Stimulated activated effector memory CD8-positive, alpha-beta T cell treated with anti-CD3 and anti-CD28 coated beads, Interleukin-12 subunit alpha, Interleukin-12 subunit beta, amount 100 ng/mL, for 72 hours (primary cell): ENCODE results near the gene IL1R1.

Source experiments
- ATAC-seq: fragments of 150-1000 bp; cut with Tn5 transposase; 2 replicates; pipeline ENCODE4 v1.10.0; 2021
- DNase-seq, 2 donors: peaks; one replicate each; pipeline ENCODE4 v3.0.0; 2021 to 2022; ENCODE audit warnings: low spot score in 2 of 2
- H3K27ac Mint-ChIP-seq: one replicate; pipeline ENCODE4 v1.8.0; 2022; ENCODE audit warnings: mild to moderate bottlenecking, mixed read lengths
- H3K36me3 Mint-ChIP-seq: one replicate; pipeline ENCODE4 v1.8.0; 2022; ENCODE audit warnings: mild to moderate bottlenecking, mixed read lengths
- H3K4me1 Mint-ChIP-seq: one replicate; pipeline ENCODE4 v1.8.0; 2022; ENCODE audit warnings: mixed read lengths
- H3K4me3 Mint-ChIP-seq: one replicate; pipeline ENCODE4 v1.8.0; 2022; ENCODE audit warnings: mild to moderate bottlenecking, mixed read lengths
- H3K9me3 Mint-ChIP-seq: one replicate; pipeline ENCODE4 v1.8.0; 2022; ENCODE audit warnings: mixed read lengths

IL1R1 gene

DNA sequence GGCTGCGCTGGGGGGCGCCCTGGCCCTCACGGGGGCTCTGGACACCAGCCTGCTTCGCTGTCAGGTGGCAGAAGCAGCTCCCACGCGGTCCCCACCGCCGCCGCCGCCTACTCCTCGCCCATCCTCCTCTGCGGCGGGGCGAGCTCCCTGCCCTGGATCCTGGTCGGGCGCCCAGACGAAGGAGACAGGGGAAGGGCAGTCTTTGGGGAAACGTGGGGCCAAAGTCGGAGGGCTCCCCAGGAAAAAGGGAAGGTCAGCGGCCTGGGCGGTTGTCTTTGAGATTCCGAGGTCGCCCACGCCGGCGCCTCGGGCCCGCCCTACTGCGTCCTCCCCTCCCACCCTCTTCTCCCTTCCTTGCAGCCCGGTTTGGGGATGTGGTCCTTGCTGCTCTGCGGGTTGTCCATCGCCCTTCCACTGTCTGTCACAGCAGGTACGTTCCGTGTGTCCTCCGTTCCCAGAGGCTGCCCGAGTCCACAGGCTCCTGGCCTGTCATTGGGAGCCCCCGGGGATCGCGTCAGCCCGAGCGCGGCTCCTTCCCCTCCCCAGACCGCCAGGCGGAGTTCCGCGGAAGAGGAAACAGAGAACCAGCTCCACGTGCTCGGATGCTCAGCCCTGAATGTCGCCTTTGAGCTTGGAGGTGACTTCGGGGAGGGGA is 45.1 kb downstream of the IL1R1 start:
- H3K4me1 Mint-ChIP-seq: peaks cover 8% of the 10 kb centered on the region
- H3K9me3 Mint-ChIP-seq: no peaks in the 10 kb centered on the region
- DNase-seq: peak in 1 of 2 donors; percentile 53
- peak overlapping the region; percentile 73 for H3K4me3 Mint-ChIP-seq
- peak; percentile 80 for ATAC-seq
- peaks cover 6% of the 10 kb centered on the region for H3K36me3 Mint-ChIP-seq
- peak overlapping the region; percentile 45 for H3K27ac Mint-ChIP-seq

DNA sequence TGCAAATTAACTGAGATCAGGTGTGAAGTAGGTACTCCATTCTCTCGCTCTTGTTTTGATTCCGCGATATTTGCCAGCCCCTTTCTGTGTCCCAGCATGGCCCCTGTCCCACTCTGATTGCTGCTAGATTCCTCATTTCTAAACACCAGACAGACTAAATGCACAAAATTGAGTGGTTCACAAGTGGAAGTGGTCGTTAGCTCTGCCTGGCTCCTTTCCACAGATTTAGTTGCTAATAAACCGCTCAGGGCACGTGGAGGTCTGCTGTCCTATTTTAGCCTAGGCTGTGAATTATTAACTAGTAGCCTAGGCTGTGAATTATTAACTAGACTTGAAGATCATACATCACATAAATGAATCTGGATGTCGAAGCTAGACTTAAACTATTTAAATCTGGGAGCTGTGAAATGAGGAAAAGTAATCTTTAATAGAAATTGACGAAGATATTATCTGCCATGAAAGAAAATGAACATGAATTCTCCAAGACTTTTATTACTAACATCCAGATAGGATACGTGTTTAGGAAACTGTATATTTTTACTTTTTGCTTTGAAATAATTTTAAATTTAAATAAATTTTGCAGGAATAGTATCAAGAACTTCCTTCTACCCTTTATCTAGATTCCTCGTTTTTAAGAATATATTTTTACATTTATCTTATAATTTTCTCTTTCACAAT is 48.0 kb downstream of the IL1R1 start:
- H3K9me3 Mint-ChIP-seq: no peaks in the 10 kb centered on the region
- DNase-seq: no peak
- H3K27ac Mint-ChIP-seq: no peak overlapping the region
- H3K36me3 Mint-ChIP-seq: peaks cover 6% of the 10 kb centered on the region
- no peak overlapping the region for H3K4me3 Mint-ChIP-seq
- no peak for ATAC-seq
- H3K4me1 Mint-ChIP-seq: peaks cover 13% of the 10 kb centered on the region

DNA sequence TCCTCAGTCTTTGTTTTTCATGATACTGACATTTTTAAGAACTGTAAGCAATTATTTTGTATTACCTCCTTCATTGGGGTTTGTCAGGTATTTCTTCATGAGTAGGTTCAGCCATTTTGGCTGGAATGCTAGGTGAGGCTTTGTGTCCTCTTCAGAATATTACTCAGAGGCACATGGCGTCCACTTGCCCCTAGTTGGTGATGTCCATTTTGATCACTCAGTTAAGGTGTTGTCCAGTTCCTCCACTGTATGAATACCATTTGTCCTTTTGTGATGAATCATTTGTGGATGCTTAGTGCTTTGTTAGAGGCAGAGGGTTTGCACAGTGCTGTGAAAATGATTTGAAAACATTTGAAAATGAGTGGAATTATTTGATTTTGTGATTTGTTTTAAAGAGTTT is 49.0 kb downstream of the IL1R1 start:
- no peak for ATAC-seq
- H3K9me3 Mint-ChIP-seq: no peaks in the 10 kb centered on the region
- no peak for DNase-seq

DNA sequence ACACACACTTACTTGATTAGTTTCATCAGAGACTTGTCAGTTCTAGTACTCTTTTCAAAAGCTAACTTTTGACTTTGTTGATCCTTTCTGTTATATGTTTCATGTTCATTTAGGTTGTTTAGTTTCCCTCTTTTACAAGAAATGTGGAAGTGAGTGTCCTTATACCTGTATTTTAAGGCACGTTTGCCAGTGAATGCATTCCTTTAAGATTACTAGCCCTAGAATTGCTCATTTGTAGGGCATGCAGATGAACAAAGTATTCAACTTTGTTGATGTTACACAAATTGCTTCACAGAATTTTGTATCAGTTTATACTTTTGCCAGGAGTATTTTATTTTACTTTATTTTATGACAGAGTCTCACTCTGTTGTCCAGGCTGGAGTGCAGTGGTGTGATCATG is 50.5 kb downstream of the IL1R1 start:
- no peaks in the 10 kb centered on the region for H3K9me3 Mint-ChIP-seq

More for the DNA sequence above, 49.0 kb downstream of the IL1R1 start:
- Mint-ChIP-seq H3K4me1 (peaks cover 18% of the 10 kb centered on the region), H3K36me3 (peaks cover 6% of the 10 kb centered on the region), H3K4me3 (no peak overlapping the region), H3K27ac (no peak overlapping the region)

DNA sequence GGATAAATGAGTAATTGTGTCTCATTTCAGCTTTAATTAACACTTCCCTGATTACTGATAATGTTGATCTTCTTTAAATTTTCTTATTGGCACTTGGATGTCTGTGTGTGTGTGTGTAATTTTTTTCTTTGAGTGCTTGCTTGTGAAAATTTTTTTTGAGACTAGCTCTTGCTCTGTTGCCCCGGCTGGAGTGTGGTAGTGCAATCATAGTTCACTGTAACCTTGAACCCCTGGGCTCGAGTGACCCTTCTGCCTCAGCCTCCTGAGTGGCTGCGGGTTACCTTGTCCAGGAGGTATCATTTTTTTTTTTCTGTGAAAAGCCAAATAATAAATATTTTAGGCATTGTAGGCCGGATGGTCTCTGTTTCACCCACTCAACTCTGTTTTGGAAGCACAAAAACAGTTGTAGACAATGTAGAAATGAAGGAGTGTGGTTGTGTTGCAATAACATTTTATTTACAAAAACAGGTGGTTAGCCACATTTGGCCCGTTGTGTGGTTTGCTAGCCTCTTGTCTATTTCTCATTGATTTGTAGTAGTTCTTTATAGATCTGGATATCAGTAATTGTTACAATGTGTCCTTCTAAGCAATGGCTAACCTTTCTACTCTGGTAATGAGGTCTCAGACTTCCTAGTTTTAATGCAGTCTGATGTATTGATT is 52.2 kb downstream of the IL1R1 start:
- H3K4me3 Mint-ChIP-seq: no peak overlapping the region

More for the DNA sequence above, 50.5 kb downstream of the IL1R1 start:
- H3K27ac Mint-ChIP-seq: no peak overlapping the region
- H3K4me1 Mint-ChIP-seq: peaks cover 26% of the 10 kb centered on the region
- no peak overlapping the region for H3K4me3 Mint-ChIP-seq
- no peaks in the 10 kb centered on the region for H3K36me3 Mint-ChIP-seq
- ATAC-seq (no peak), DNase-seq (no peak)

DNA sequence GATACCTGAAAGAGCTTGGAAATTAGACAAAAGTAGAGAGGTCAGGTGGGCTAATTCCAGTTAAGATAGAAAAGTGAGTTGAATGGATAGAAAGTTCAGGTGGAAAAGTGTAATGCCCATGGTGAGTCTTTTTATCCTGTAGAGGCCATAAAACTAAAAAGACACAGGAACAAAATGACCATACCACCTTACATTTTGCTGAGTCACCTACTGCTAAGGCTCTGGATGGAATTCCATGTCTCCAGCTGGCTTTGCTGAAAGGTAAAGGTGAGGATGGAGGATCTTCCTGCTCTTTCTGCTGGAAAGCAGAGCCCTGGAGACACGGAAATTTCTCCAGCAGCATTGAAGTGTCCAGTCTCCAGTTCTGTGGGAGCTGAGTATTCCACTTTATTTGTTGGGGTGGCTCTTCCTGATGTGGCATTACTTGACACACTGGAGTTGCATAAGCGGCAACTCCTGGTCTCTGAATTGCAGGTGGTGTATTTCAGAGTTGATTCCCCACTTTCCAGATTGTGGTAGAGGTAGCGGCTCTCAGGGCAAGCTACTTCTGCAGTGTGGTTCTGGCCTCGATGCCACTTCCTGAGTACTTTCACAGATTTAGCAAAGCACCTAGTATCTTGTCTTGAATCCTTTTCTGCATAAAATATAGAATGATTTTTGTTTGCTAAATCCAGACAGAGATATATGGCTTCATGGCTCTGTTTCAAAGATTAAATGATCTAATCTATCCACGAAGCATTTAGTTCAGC is 55.0 kb downstream of the IL1R1 start:
- H3K27ac Mint-ChIP-seq: no peak overlapping the region
- H3K36me3 Mint-ChIP-seq: no peaks in the 10 kb centered on the region
- no peak overlapping the region for H3K4me3 Mint-ChIP-seq

More for the DNA sequence above, 52.2 kb downstream of the IL1R1 start:
- H3K9me3 Mint-ChIP-seq: no peaks in the 10 kb centered on the region
- ATAC-seq (no peak), DNase-seq (no peak)
- H3K4me1 Mint-ChIP-seq: peaks cover 25% of the 10 kb centered on the region
- H3K27ac Mint-ChIP-seq: no peak overlapping the region
- H3K36me3 Mint-ChIP-seq: no peaks in the 10 kb centered on the region

DNA sequence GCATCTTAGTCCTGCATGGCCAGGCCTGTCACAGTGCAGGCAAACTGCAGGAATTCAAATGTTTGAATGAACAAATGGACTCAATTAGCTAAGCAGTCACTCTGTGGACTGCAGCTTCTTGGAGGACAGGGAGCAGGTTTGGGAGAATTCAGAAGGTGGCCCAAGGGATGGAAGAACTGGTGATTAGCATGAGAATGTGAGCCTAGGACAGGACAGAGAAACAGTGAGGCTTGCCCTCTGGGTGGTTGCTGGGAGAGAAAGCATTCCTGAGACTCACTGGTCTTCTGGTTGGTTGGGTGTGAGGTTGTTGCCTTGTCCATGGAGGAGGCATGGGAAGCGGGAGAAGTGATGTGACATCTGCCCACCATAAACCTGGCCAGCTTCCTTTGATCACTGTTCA is 58.0 kb downstream of the IL1R1 start:
- peaks cover 20% of the 10 kb centered on the region for H3K4me1 Mint-ChIP-seq

More for the DNA sequence above, 55.0 kb downstream of the IL1R1 start:
- H3K9me3 Mint-ChIP-seq: no peaks in the 10 kb centered on the region
- peaks cover 25% of the 10 kb centered on the region for H3K4me1 Mint-ChIP-seq
- no peak for DNase-seq
- ATAC-seq: peak; percentile 36

DNA sequence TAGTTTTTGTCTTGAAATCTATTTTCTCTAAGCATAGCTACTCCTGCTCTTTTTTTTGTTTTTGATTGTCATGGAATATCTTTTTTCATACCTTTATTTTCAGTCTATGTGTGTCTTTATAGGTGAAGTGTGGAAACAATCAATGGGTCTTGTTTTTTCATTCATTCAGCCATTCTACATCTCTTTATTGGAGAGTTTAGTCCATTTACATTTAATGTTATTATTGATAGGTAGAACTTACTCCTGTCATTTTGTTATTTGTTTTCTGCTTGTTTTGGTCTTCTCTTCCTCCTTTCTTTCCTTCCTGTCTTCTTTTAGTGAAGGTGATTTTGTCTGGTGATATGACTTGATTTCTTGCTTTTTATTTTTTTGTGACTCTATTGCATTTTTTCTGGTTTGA is 62.1 kb downstream of the IL1R1 start:
- H3K36me3 Mint-ChIP-seq: no peaks in the 10 kb centered on the region
- no peak overlapping the region for H3K27ac Mint-ChIP-seq
- DNase-seq: no peak
- peaks cover 5% of the 10 kb centered on the region for H3K9me3 Mint-ChIP-seq
- ATAC-seq: no peak
- H3K4me1 Mint-ChIP-seq: no peaks in the 10 kb centered on the region
- H3K4me3 Mint-ChIP-seq: no peak overlapping the region

More for the DNA sequence above, 58.0 kb downstream of the IL1R1 start:
- Mint-ChIP-seq H3K4me3 (no peak overlapping the region), H3K27ac (no peak overlapping the region), H3K9me3 (peaks cover under 1% of the 10 kb centered on the region), H3K36me3 (no peaks in the 10 kb centered on the region)
- no peak for ATAC-seq
- DNase-seq: no peak

DNA sequence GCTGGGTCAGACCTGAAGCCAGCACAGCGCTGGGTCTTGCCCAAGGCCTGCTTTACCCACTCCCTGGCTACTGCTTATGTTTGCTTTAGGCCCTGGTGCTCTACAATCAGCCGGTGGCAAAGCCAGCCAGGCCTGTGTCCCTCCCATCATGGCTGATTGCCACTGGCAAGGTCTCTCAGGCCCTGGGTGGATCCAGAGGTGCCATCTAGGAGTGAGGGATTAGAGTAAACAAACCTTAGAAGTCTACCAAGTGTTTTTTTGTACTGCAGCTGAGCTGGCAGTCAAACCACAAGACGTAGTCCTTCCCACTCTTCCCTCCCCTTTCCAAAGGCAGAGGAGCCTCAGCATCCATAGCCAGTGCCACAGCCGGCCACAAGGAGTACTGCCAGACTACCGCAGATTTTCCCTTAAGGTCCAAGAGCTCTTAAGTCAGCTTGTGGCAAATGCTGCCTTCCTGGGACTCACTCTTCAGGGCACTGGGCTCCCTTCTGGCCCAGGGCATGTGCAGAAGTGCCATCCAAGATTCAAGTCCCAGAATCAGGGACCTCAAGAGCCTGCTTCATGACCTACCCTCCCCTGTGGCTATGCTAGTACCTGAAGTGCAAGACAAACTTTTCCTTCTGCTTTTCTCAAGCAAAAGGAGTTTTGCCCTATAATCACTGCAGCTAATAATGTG is 64.3 kb downstream of the IL1R1 start:
- no peak overlapping the region for H3K27ac Mint-ChIP-seq
- H3K4me1 Mint-ChIP-seq: no peaks in the 10 kb centered on the region
- no peak overlapping the region for H3K4me3 Mint-ChIP-seq
- no peak for ATAC-seq
- H3K36me3 Mint-ChIP-seq: no peaks in the 10 kb centered on the region
- H3K9me3 Mint-ChIP-seq: peaks cover 5% of the 10 kb centered on the region
- no peak for DNase-seq

DNA sequence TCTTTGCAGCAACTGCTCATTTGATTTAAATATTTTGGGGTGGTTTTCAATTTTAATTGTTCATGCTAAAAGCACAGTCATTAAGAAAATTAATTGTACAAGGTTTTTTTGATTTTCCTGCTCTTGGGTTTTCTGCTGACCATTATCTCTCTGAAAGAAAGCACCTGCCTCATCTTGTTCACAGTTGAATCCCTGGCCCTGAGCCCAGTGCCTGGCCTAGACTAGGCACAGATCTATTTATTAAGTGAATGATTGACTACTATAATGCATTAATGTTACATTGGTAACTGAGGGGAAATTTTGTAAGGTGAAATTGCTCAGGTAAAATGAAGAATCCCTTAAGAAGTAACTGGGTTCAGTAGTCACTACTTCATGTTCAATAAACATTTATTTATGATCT is 66.2 kb downstream of the IL1R1 start:
- Mint-ChIP-seq H3K9me3 (peaks cover 5% of the 10 kb centered on the region), H3K36me3 (no peaks in the 10 kb centered on the region), H3K27ac (no peak overlapping the region), H3K4me3 (no peak overlapping the region), H3K4me1 (no peaks in the 10 kb centered on the region)
- ATAC-seq (no peak), DNase-seq (no peak)

DNA sequence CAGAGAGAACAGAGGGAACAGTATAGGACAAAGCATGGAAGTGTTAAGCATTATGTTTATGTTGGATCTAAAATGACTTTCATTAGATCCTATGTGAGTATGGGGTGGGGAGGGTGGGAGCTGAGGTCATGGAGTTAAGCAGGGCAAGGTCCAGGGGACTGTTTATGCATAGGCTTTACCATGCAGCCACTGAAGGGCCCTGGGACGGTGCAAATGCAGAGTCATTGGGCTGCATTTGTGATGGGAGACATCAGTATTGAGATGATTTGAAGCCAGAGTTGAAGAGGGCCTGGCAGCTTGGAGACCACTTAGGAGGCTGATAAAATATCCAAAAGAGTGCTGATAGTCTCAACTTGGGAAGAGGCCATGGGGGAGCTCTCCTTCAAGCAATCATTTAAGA is 66.9 kb downstream of the IL1R1 start:
- H3K4me3 Mint-ChIP-seq: no peak overlapping the region
- DNase-seq (no peak), ATAC-seq (no peak)
- peaks cover 5% of the 10 kb centered on the region for H3K9me3 Mint-ChIP-seq
- H3K27ac Mint-ChIP-seq: no peak overlapping the region
- H3K36me3 Mint-ChIP-seq: no peaks in the 10 kb centered on the region
- H3K4me1 Mint-ChIP-seq: no peaks in the 10 kb centered on the region

DNA sequence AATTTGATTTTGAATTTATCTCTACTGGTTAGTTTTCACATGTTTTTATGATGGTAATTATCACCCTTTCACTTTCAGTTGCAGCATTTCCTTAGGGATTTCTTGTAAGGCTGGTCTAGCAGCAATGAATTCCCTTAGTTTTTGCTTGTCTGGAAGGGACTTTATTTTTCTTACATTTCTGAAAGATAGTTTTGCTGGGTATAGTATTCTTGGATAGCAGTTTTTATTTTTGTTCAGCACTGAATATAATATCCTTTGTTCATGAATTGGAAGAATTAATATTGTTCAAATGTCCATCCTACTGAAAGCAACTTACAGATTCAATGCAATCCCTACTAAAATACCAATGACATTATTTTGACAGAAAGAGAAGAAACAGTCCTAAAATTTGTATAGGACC is 74.5 kb downstream of the IL1R1 start:
- Mint-ChIP-seq H3K4me1 (peaks cover 10% of the 10 kb centered on the region), H3K27ac (no peak overlapping the region), H3K4me3 (no peak overlapping the region), H3K9me3 (peaks cover 31% of the 10 kb centered on the region), H3K36me3 (no peaks in the 10 kb centered on the region)
- no peak for ATAC-seq
- no peak for DNase-seq

DNA sequence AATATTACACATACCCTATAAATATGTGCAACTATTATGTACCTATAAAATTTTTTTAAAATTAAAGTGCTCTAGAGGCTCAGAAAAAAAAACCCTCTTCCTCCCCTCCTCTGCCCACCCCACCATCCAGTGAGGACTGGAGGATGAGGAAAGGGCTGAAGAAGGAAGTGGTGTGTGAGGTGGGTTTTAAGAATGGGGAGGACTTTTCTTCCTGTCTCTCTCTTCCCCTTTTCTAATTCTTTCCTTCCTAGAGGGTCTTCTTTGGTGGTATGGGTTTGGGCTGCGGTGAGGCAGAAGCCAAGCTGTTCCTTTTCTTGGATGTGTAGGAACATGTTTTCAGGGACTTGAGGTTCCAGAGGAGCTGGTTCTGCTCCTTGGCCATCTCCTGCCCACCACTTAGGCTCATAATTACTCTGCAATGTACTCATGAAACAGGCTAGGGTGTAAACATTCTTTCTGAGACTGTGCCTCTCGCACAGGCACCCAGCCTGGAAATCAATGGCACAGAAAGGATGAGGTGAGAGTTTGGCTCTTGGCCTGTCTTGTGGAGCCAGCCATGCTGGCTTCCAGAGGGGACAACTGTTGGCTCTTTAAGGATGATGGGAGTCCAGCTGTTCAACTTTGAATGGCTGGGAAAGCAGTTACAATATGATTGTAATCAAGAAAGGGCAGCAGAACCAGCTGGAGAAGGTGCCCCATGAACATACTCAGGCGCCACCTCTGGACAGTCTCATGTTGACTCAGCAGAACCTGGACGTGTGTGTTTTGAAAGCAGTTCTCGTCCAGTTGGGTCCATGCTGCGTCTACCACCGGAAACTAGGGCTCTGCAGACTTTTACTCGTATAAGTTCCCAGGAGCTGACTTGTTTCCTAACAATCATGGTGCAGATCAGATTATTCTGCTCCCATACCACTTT is 82.5 kb downstream of the IL1R1 start:
- H3K36me3 Mint-ChIP-seq: peaks cover 6% of the 10 kb centered on the region
- ATAC-seq (no peak), DNase-seq (no peak)
- no peaks in the 10 kb centered on the region for H3K9me3 Mint-ChIP-seq
- no peak overlapping the region for H3K4me3 Mint-ChIP-seq
- H3K27ac Mint-ChIP-seq: peak overlapping the region; percentile 63
- H3K4me1 Mint-ChIP-seq: peaks cover 65% of the 10 kb centered on the region

DNA sequence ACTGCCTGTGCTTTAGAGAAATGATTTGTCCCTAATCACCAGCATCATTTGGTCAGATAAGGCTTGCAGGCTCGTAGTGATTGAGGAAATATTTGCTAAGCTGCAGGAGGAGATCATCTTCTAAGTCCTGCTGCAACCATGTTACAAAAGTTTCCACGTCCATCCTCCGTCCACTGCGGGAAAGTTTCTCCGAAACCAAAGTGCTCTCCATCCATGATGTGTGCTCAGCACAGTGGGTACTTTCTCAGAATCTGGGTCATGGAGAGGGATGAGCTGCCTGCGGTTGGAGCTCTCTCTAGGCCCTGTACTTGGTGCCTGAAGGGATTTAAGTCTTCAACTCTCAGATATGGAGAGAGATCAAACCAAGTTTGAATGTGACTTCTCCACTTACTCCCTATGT is 83.6 kb downstream of the IL1R1 start:
- H3K4me1 Mint-ChIP-seq: peaks cover 72% of the 10 kb centered on the region

More for the DNA sequence above, 83.6 kb downstream of the IL1R1 start:
- DNase-seq (no peak), ATAC-seq (no peak)
- Mint-ChIP-seq H3K9me3 (no peaks in the 10 kb centered on the region), H3K27ac (peak overlapping the region; percentile 89), H3K36me3 (peaks cover 6% of the 10 kb centered on the region), H3K4me3 (peak overlapping the region; percentile 3)
